Epithelial cell of proximal tubule (primary cell): ENCODE data around the gene RNPEP. TPM values are rescaled to one million over a fixed set of nuclear protein-coding genes. Genes with fewer than 3 reads are reported as not detected.

Source experiments
- DNase-seq: peaks from one replicate; pipeline ENCODE4 v3.0.0-alpha.2; 2011; ENCODE audit warnings: low read depth
- H3K4me3 ChIP-seq: 2 replicates; pipeline ENCODE4 v1.5.1; 2011; ENCODE audit warnings: low read depth, mild to moderate bottlenecking, low read length
- CTCF ChIP-seq: conservative IDR thresholded peaks from 2 replicates; pipeline ENCODE4 v1.5.1; 2012; ENCODE audit warnings: low read depth, mild to moderate bottlenecking, low read length
- total RNA-seq: library from RNA; depleted of rRNA; stranded (reverse); fragments of >200 nt; gene quantifications from 2 replicates; pipeline ENCODE4 v1.2.3, GENCODE V29; 2015

RNPEP gene
- total RNA-seq, 1 donor from 2014 or later: 124 TPM

- no peak for TF ChIP-seq CTCF
- no peak for DNase-seq
- H3K4me3 ChIP-seq: no peak overlapping the region
These were observed 40.9 kb upstream of the RNPEP start for GRCh38 chr1:201941420-201942128.

- no peak for TF ChIP-seq CTCF
- H3K4me3 ChIP-seq: no peak overlapping the region
- no peak for DNase-seq
These were observed 40.3 kb upstream of the RNPEP start for GRCh38 chr1:201942129-201942495.

GRCh38 chr1:201944002-201944401 lies 38.4 kb upstream of the RNPEP start:
- no peak overlapping the region for H3K4me3 ChIP-seq
- no peak for DNase-seq
- no peak for TF ChIP-seq CTCF

GRCh38 chr1:201944639-201945038 lies 37.8 kb upstream of the RNPEP start:
- no peak for TF ChIP-seq CTCF
- no peak overlapping the region for H3K4me3 ChIP-seq
- DNase-seq: no peak

GRCh38 chr1:201945157-201945556 lies 37.3 kb upstream of the RNPEP start:
- no peak overlapping the region for H3K4me3 ChIP-seq
- no peak for DNase-seq
- TF ChIP-seq CTCF: no peak

GRCh38 chr1:201945863-201946223 lies 36.6 kb upstream of the RNPEP start:
- peak overlapping the region; percentile 43 for H3K4me3 ChIP-seq
- no peak for TF ChIP-seq CTCF
- DNase-seq: no peak

- peak within 1 kb of the TSS; percentile 43 for H3K4me3 ChIP-seq
- TF ChIP-seq CTCF: no peak
- DNase-seq: peak; percentile 35
These were observed 36.1 kb upstream of the RNPEP start, which contains the start of gene LMOD1 for GRCh38 chr1:201946224-201946908. Gene LMOD1 (minus strand): TSS chr1:201946548. CDS start chr1:201946340, 208 bp downstream.
